GM23338 (cell line): ENCODE measurements around the gene AIRE. TPM values are rescaled to one million over a fixed set of nuclear protein-coding genes. Genes with fewer than 3 reads are reported as not detected.

ENCODE experiments used
- ATAC-seq: fragments of 200-7000 bp; cut with Tn5 transposase; 3 replicates; pipeline ENCODE4 v1.9.1; 2020
- DNase-seq: peaks from one replicate; pipeline ENCODE4 v3.0.0-alpha.2; 2015; ENCODE audit warnings: low spot score
- H2AFZ ChIP-seq: fragments of 200-600 bp; sonication (generic); 2 replicates; pipeline ENCODE4 v1.8.0; 2016; ENCODE audit warnings: antibody characterized with exemption, mild to moderate bottlenecking, moderate library complexity
- H3F3A ChIP-seq: fragments of 200-600 bp; sonication (generic); replicated peaks from 2 replicates; pipeline ENCODE4 v1.8.0; 2017; ENCODE audit warnings: antibody characterized with exemption, mixed run types, low read depth
- H3K27ac ChIP-seq: fragments of 200-600 bp; sonication (generic); 2 replicates; pipeline ENCODE4 v1.6.1; 2016; ENCODE audit warnings: low read depth
- H3K27me3 ChIP-seq: fragments of 200-600 bp; sonication (generic); 2 replicates; pipeline ENCODE4 v1.8.0; 2016; ENCODE audit warnings: mild to moderate bottlenecking, mixed run types, moderate library complexity; ENCODE audit not compliant: insufficient read depth
- H3K36me3 ChIP-seq: fragments of 200-600 bp; sonication (generic); 2 replicates; pipeline ENCODE4 v1.8.0; 2016; ENCODE audit warnings: mild to moderate bottlenecking; ENCODE audit not compliant: insufficient read depth
- H3K4me1 ChIP-seq: fragments of 200-600 bp; sonication (generic); 2 replicates; pipeline ENCODE4 v1.8.0; 2016; ENCODE audit warnings: mild to moderate bottlenecking, moderate library complexity; ENCODE audit not compliant: insufficient read depth
- H3K4me2 ChIP-seq: fragments of 200-600 bp; sonication (generic); 2 replicates; pipeline ENCODE4 v1.7.1; 2017; ENCODE audit warnings: mixed run types
- H3K4me3 ChIP-seq: fragments of 200-600 bp; sonication (generic); 2 replicates; pipeline ENCODE4 v1.6.1; 2016; ENCODE audit warnings: mixed run types
- H3K79me2 ChIP-seq: fragments of 200-600 bp; sonication (generic); replicated peaks from 2 replicates; pipeline ENCODE4 v1.8.0; 2017; ENCODE audit warnings: mild to moderate bottlenecking; ENCODE audit not compliant: insufficient read depth
- H3K9me2 ChIP-seq: fragments of 200-600 bp; sonication (generic); 2 replicates; pipeline ENCODE4 v1.8.0; 2017; ENCODE audit not compliant: insufficient read depth
- H4K20me1 ChIP-seq: fragments of 200-600 bp; sonication (generic); replicated peaks from 2 replicates; pipeline ENCODE4 v1.8.0; 2017; ENCODE audit warnings: mild to moderate bottlenecking; ENCODE audit not compliant: insufficient read depth
- H3K27ac Mint-ChIP-seq: 2 replicates; pipeline ENCODE4 v1.8.0; 2020; ENCODE audit warnings: inconsistent platforms, mild to moderate bottlenecking, moderate library complexity, mixed read lengths
- H3K27me3 Mint-ChIP-seq: 3 replicates; pipeline ENCODE4 v1.8.0; 2022; ENCODE audit warnings: low read depth, mild to moderate bottlenecking, moderate library complexity, mixed read lengths, inconsistent platforms; ENCODE audit not compliant: insufficient read depth, poor library complexity
- H3K36me3 Mint-ChIP-seq: 3 replicates; pipeline ENCODE4 v1.8.0; 2021; ENCODE audit warnings: low read depth, mild to moderate bottlenecking, inconsistent platforms, moderate library complexity, mixed read lengths
- H3K4me1 Mint-ChIP-seq: 3 replicates; pipeline ENCODE4 v1.8.0; 2020; ENCODE audit warnings: mild to moderate bottlenecking, inconsistent platforms, mixed read lengths
- H3K4me3 Mint-ChIP-seq: 3 replicates; pipeline ENCODE4 v1.8.0; 2021; ENCODE audit warnings: moderate library complexity, mild to moderate bottlenecking, inconsistent platforms, mixed read lengths
- H3K9me3 Mint-ChIP-seq: 3 replicates; pipeline ENCODE4 v1.8.0; 2020; ENCODE audit warnings: moderate library complexity, mild to moderate bottlenecking, inconsistent platforms, mixed read lengths
- CREB1 ChIP-seq: fragments of 250-450 bp; sonication (Bioruptor Pico); IDR thresholded peaks from 2 replicates; pipeline ENCODE4 v1.5.0; 2020; ENCODE audit warnings: low read depth, mild to moderate bottlenecking, moderate library complexity
- EZH2 ChIP-seq: fragments of 200-600 bp; sonication (generic); IDR thresholded peaks from one replicate; pipeline ENCODE4 v1.8.0; 2017; ENCODE audit warnings: antibody characterized with exemption, mild to moderate bottlenecking, low read depth; ENCODE audit not compliant: unreplicated experiment
- EZH2phosphoT487 ChIP-seq: fragments of 200-600 bp; sonication (generic); IDR thresholded peaks from one replicate; pipeline ENCODE4 v1.8.1; 2018; ENCODE audit warnings: antibody characterized with exemption; ENCODE audit not compliant: unreplicated experiment
- JUNB ChIP-seq: IDR thresholded peaks from one replicate; pipeline ENCODE4 v1.6.1; 2016; ENCODE audit warnings: antibody characterized with exemption; ENCODE audit not compliant: unreplicated experiment
- NANOG ChIP-seq: IDR thresholded peaks from 2 replicates; pipeline ENCODE4 v1.6.1; 2016; ENCODE audit warnings: antibody characterized with exemption, borderline replicate concordance
- POLR2AphosphoS5 ChIP-seq: IDR thresholded peaks from 2 replicates; pipeline ENCODE4 v1.6.1; 2016; ENCODE audit warnings: antibody characterized with exemption, low read depth
- STAT1 ChIP-seq: IDR thresholded peaks from one replicate; pipeline ENCODE4 v1.6.1; 2016; ENCODE audit warnings: antibody characterized with exemption; ENCODE audit not compliant: unreplicated experiment
- ZNF114 ChIP-seq: fragments of 250-450 bp; sonication (Bioruptor Pico); IDR thresholded peaks from 2 replicates; pipeline ENCODE4 v1.5.0; 2020; ENCODE audit warnings: mild to moderate bottlenecking, moderate library complexity
- ZNF331 ChIP-seq: fragments of 250-450 bp; sonication (Bioruptor Pico); IDR thresholded peaks from 2 replicates; pipeline ENCODE4 v1.5.0; 2020; ENCODE audit warnings: low read depth, mild to moderate bottlenecking, moderate library complexity
- polyA plus RNA-seq: library from polyadenylated mRNA; unstranded; fragments of >200 nt; fragmentation: Nextera tagmentation; extraction: Ambion mirVana; gene quantifications from 2 replicates; pipeline ENCODE4 v1.2.1, GENCODE V29; 2016
- total RNA-seq: library from RNA; depleted of rRNA; stranded (reverse); fragments of >200 nt; shearing (Covaris generic); gene quantifications from 2 replicates; pipeline ENCODE4 v1.2.3, GENCODE V29; 2014
- TF ChIP-seq, protein P1 (sequence below), 2 experiments: fragments of 200-600 bp in 1 of 2; sonication (generic) in 1 of 2; conservative IDR thresholded peaks; 2 replicates each; pipeline versions ENCODE4 v1.5.1 to v1.6.1; 2016 to 2017; ENCODE audit warnings: antibody characterized with exemption in 2 of 2, low read depth in 2 of 2, mild to moderate bottlenecking in 2 of 2, moderate library complexity in 1 of 2
- TF ChIP-seq, protein P2 (sequence below): fragments of 250-450 bp; sonication (Bioruptor Pico); IDR thresholded peaks from 2 replicates; pipeline ENCODE4 v1.5.0; 2020; ENCODE audit warnings: mild to moderate bottlenecking, moderate library complexity
- TF ChIP-seq, protein P3 (sequence below): IDR thresholded peaks from one replicate; pipeline ENCODE4 v1.6.1; 2018; ENCODE audit warnings: antibody characterized with exemption; ENCODE audit not compliant: unreplicated experiment
- TF ChIP-seq, protein P4 (sequence below): IDR thresholded peaks from 2 replicates; pipeline ENCODE4 v1.6.1; 2016; ENCODE audit warnings: antibody characterized with exemption

AIRE gene
- total and polyA plus RNA-seq, 2 experiments from 2014 or later, result 0.10 TPM; not detected in 1

DNA sequence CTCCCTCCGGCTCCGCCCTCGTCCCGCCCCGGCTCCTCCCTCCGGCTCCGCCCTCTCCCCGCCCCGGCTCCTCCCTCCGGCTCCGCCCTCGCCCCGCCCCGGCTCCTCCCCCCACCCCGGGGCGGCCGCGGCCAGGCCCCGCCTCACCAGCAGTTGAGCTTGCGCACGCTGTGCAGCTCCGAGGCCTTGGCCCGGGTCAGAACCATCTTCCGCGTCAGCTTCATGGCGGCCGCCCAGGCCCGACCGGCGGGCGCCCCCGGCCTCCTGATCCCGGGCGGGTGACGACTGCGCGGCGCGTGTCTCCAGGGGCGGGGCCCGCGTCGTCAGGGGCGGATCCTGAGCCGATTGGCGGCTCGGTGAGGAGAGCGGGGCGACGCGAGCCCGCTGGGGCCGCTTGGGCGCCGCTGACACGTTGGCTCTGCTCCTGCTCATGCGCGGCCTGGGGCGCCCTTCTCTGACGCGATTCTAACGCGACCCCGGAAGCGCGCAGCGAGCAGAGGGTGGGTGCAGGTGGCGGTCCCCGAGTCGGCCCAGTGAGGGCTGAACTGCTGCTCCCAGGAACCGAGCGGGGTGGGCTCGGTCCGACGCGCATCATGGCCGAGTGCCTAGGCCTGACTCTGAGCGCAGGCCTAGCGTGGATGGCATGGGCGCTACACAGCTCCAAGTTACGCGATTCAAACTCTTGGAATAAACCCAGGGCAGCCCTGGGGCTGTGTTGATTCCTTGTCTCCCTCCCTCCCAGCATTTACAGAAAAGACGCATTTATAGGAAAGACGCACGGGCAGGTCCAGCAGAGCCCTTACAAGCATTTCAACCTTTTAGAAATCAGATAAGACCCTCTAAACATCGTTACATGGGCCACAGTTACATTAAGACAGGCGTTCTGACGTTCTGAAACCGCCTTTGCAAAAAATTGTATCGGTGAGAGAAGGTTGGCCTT, 53.6 kb downstream of the AIRE start, which contains the start of gene CFAP410:
CFAP410 (minus strand) TSS at position 420 of the 940 bp plus-strand sequence; CDS start at position 224, 196 bp downstream.
- no peaks in the 10 kb centered on the region for H3K36me3 ChIP-seq
- no peaks in the 10 kb centered on the region; the same call in 2 of the 3 replicates for H3K36me3 Mint-ChIP-seq
- TF ChIP-seq ZNF331 (no peak), POLR2AphosphoS5 (peak; percentile 74), EZH2 (no peak), NANOG (no peak), ZNF114 (no peak), JUNB (no peak), STAT1 (no peak), EZH2phosphoT487 (no peak), CREB1 (CRISPR knock-in tag) (peak; percentile 99)
- TF ChIP-seq, protein P1, sequence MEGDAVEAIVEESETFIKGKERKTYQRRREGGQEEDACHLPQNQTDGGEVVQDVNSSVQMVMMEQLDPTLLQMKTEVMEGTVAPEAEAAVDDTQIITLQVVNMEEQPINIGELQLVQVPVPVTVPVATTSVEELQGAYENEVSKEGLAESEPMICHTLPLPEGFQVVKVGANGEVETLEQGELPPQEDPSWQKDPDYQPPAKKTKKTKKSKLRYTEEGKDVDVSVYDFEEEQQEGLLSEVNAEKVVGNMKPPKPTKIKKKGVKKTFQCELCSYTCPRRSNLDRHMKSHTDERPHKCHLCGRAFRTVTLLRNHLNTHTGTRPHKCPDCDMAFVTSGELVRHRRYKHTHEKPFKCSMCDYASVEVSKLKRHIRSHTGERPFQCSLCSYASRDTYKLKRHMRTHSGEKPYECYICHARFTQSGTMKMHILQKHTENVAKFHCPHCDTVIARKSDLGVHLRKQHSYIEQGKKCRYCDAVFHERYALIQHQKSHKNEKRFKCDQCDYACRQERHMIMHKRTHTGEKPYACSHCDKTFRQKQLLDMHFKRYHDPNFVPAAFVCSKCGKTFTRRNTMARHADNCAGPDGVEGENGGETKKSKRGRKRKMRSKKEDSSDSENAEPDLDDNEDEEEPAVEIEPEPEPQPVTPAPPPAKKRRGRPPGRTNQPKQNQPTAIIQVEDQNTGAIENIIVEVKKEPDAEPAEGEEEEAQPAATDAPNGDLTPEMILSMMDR (conservative IDR thresholded peaks at IDR 0.05; ENCODE audit: low read depth in 2 of 2), result no peak
- TF ChIP-seq, protein P2, sequence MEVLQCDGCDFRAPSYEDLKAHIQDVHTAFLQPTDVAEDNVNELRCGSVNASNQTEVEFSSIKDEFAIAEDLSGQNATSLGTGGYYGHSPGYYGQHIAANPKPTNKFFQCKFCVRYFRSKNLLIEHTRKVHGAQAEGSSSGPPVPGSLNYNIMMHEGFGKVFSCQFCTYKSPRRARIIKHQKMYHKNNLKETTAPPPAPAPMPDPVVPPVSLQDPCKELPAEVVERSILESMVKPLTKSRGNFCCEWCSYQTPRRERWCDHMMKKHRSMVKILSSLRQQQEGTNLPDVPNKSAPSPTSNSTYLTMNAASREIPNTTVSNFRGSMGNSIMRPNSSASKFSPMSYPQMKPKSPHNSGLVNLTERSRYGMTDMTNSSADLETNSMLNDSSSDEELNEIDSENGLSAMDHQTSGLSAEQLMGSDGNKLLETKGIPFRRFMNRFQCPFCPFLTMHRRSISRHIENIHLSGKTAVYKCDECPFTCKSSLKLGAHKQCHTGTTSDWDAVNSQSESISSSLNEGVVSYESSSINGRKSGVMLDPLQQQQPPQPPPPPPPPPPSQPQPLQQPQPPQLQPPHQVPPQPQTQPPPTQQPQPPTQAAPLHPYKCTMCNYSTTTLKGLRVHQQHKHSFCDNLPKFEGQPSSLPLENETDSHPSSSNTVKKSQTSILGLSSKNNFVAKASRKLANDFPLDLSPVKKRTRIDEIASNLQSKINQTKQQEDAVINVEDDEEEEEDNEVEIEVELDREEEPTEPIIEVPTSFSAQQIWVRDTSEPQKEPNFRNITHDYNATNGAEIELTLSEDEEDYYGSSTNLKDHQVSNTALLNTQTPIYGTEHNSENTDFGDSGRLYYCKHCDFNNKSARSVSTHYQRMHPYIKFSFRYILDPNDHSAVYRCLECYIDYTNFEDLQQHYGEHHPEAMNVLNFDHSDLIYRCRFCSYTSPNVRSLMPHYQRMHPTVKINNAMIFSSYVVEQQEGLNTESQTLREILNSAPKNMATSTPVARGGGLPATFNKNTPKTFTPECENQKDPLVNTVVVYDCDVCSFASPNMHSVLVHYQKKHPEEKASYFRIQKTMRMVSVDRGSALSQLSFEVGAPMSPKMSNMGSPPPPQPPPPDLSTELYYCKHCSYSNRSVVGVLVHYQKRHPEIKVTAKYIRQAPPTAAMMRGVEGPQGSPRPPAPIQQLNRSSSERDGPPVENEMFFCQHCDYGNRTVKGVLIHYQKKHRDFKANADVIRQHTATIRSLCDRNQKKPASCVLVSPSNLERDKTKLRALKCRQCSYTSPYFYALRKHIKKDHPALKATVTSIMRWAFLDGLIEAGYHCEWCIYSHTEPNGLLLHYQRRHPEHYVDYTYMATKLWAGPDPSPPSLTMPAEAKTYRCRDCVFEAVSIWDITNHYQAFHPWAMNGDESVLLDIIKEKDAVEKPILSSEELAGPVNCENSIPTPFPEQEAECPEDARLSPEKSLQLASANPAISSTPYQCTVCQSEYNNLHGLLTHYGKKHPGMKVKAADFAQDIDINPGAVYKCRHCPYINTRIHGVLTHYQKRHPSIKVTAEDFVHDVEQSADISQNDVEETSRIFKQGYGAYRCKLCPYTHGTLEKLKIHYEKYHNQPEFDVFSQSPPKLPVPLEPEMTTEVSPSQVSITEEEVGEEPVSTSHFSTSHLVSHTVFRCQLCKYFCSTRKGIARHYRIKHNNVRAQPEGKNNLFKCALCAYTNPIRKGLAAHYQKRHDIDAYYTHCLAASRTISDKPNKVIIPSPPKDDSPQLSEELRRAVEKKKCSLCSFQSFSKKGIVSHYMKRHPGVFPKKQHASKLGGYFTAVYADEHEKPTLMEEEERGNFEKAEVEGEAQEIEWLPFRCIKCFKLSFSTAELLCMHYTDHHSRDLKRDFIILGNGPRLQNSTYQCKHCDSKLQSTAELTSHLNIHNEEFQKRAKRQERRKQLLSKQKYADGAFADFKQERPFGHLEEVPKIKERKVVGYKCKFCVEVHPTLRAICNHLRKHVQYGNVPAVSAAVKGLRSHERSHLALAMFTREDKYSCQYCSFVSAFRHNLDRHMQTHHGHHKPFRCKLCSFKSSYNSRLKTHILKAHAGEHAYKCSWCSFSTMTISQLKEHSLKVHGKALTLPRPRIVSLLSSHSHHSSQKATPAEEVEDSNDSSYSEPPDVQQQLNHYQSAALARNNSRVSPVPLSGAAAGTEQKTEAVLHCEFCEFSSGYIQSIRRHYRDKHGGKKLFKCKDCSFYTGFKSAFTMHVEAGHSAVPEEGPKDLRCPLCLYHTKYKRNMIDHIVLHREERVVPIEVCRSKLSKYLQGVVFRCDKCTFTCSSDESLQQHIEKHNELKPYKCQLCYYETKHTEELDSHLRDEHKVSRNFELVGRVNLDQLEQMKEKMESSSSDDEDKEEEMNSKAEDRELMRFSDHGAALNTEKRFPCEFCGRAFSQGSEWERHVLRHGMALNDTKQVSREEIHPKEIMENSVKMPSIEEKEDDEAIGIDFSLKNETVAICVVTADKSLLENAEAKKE (CRISPR knock-in tag), result no peak
- TF ChIP-seq, protein P3, sequence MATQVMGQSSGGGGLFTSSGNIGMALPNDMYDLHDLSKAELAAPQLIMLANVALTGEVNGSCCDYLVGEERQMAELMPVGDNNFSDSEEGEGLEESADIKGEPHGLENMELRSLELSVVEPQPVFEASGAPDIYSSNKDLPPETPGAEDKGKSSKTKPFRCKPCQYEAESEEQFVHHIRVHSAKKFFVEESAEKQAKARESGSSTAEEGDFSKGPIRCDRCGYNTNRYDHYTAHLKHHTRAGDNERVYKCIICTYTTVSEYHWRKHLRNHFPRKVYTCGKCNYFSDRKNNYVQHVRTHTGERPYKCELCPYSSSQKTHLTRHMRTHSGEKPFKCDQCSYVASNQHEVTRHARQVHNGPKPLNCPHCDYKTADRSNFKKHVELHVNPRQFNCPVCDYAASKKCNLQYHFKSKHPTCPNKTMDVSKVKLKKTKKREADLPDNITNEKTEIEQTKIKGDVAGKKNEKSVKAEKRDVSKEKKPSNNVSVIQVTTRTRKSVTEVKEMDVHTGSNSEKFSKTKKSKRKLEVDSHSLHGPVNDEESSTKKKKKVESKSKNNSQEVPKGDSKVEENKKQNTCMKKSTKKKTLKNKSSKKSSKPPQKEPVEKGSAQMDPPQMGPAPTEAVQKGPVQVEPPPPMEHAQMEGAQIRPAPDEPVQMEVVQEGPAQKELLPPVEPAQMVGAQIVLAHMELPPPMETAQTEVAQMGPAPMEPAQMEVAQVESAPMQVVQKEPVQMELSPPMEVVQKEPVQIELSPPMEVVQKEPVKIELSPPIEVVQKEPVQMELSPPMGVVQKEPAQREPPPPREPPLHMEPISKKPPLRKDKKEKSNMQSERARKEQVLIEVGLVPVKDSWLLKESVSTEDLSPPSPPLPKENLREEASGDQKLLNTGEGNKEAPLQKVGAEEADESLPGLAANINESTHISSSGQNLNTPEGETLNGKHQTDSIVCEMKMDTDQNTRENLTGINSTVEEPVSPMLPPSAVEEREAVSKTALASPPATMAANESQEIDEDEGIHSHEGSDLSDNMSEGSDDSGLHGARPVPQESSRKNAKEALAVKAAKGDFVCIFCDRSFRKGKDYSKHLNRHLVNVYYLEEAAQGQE, result no peak
- TF ChIP-seq, protein P4, sequence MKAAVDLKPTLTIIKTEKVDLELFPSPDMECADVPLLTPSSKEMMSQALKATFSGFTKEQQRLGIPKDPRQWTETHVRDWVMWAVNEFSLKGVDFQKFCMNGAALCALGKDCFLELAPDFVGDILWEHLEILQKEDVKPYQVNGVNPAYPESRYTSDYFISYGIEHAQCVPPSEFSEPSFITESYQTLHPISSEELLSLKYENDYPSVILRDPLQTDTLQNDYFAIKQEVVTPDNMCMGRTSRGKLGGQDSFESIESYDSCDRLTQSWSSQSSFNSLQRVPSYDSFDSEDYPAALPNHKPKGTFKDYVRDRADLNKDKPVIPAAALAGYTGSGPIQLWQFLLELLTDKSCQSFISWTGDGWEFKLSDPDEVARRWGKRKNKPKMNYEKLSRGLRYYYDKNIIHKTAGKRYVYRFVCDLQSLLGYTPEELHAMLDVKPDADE, result peak; percentile 71; the same call in 1 of the 2 replicates
- H3K9me2 ChIP-seq, result no peaks in the 10 kb centered on the region
- H3K9me3 Mint-ChIP-seq, result no peaks in the 10 kb centered on the region
- no peaks in the 10 kb centered on the region for H3K79me2 ChIP-seq
- H3K4me3 ChIP-seq, result peak within 1 kb of the TSS; percentile 78
- H3K27me3 Mint-ChIP-seq, result peaks cover 4% of the 10 kb centered on the region
- H3K4me1 ChIP-seq, result peaks cover 16% of the 10 kb centered on the region; the same call in 1 of the 2 replicates
- H3K4me2 ChIP-seq, result peak within 1 kb of the TSS; percentile 86
- peak within 1 kb of the TSS; percentile 91 for H3K4me3 Mint-ChIP-seq
- H2AFZ ChIP-seq, result peak within 1 kb of the TSS; percentile 80; the same call in 1 of the 2 replicates
- peaks cover 28% of the 10 kb centered on the region for H3K4me1 Mint-ChIP-seq
- peaks cover 13% of the 10 kb centered on the region; the same call in 1 of the 2 replicates for H3F3A ChIP-seq
- H4K20me1 ChIP-seq, result no peaks in the 10 kb centered on the region
- H3K27me3 ChIP-seq, result no peaks in the 10 kb centered on the region
- ATAC-seq (peak; percentile 89), DNase-seq (peak; percentile 96)
- peak within 1 kb of the TSS; percentile 97 for H3K27ac ChIP-seq
- H3K27ac Mint-ChIP-seq, result peak within 1 kb of the TSS; percentile 96
